Measurements from ENCODE around the gene UBXN7. TPM values are rescaled to one million over a fixed set of nuclear protein-coding genes. Genes with fewer than 3 reads are reported as not detected.
A peak's percentile ranks its signal among the peaks of the same experiment; 100 is the strongest.

The UBXN7 gene
- polyA plus RNA-seq, 1 of the 3 experiments (the other 2 are of a cell fraction) = 6.4 TPM

GRCh38 chr3:196400331-196400730 lies 31.9 kb downstream of the UBXN7 start:
- Histone ChIP-seq H3K9me3 (no peaks in the 10 kb centered on the region), H3K27me3 (ENCODE audit: insufficient read depth) (no peaks in the 10 kb centered on the region), H4K20me1 (ENCODE audit: insufficient read depth) (no peaks in the 10 kb centered on the region), H3K4me2 (no peak overlapping the region), H3F3A (replicated peaks; ENCODE audit: insufficient read depth) (peaks cover 9% of the 10 kb centered on the region), H3K27ac (ENCODE audit: low read depth in 2 of 2, low read length in 1 of 2) (0 out of 4 replicates have a peak overlapping the region, but pooled peaks of 1 of the 2 experiments have one; percentile 8), H3K79me2 (ENCODE audit: insufficient read depth) (peaks cover 14% of the 10 kb centered on the region), H3K4me1 (ENCODE audit: control insufficient read depth in 1 of 2, insufficient read depth in 2 of 2, low read depth in 1 of 2, low read length in 1 of 2) (no peaks in the 10 kb centered on the region), H2AFZ (ENCODE audit: low read depth) (no peak overlapping the region), H3K9ac (no peak overlapping the region), H3K4me3 (ENCODE audit: low read depth in 2 of 2, low read length in 1 of 2) (no peak overlapping the region), H3K9me2 (no peaks in the 10 kb centered on the region), H3K36me3 (replicated peaks in 1 of 2; ENCODE audit: control insufficient read depth in 1 of 2, insufficient read depth in 2 of 2, low read length in 1 of 2) (peaks cover 8 to 50% of the 10 kb centered on the region in 2 experiments)
- DNase-seq = no peak
- ChIA-PET POLR2A (no interaction called here), CTCF (interaction anchor here (0.7 kb wide), 1 partner anchor 1627 kb away, joined by 3 read pairs; no protein-coding TSS in a partner anchor)
- WGBS (ENCODE audit: low lambda C conversion rate) = 89% methylated on average over 6 of the region's 6 CpGs
- no peak for TF ChIP-seq REST (IDR thresholded peaks at IDR 0.05; ENCODE audit: low read depth, low read length)

- Histone ChIP-seq H3K36me3 (replicated peaks in 1 of 2; ENCODE audit: control insufficient read depth in 1 of 2, insufficient read depth in 2 of 2, low read length in 1 of 2) (peaks cover 8 to 42% of the 10 kb centered on the region in 2 experiments), H3K27ac (ENCODE audit: low read depth in 2 of 2, low read length in 1 of 2) (peak overlapping the region in 1 of 2 experiments; percentile 8; a peak in 1 of 4 replicates), H3F3A (replicated peaks; ENCODE audit: insufficient read depth) (peaks cover 9% of the 10 kb centered on the region), H3K4me3 (ENCODE audit: low read depth in 2 of 2, low read length in 1 of 2) (no peak overlapping the region), H3K9ac (no peak overlapping the region), H3K4me2 (no peak overlapping the region), H3K79me2 (ENCODE audit: insufficient read depth) (peaks cover 7% of the 10 kb centered on the region), H4K20me1 (ENCODE audit: insufficient read depth) (no peaks in the 10 kb centered on the region), H3K9me3 (no peaks in the 10 kb centered on the region), H3K27me3 (ENCODE audit: insufficient read depth) (no peaks in the 10 kb centered on the region), H2AFZ (ENCODE audit: low read depth) (no peak overlapping the region), H3K4me1 (ENCODE audit: control insufficient read depth in 1 of 2, insufficient read depth in 2 of 2, low read depth in 1 of 2, low read length in 1 of 2) (no peaks in the 10 kb centered on the region), H3K9me2 (no peaks in the 10 kb centered on the region)
- POLR2A ChIA-PET = no interaction called here
- 70% methylated on average over 3 of the region's 3 CpGs for WGBS (ENCODE audit: low lambda C conversion rate)
- DNase-seq = no peak
- CTCF ChIA-PET = no interaction called here
- TF ChIP-seq RFX5 (IDR thresholded peaks at IDR 0.05; ENCODE audit: low read length) (no peak), FOSL2 (IDR thresholded peaks at IDR 0.05; ENCODE audit: borderline replicate concordance, low read depth) (peak; percentile 86), RXRA (IDR thresholded peaks at IDR 0.05; ENCODE audit: borderline replicate concordance, low read depth) (no peak), TEAD4 (IDR thresholded peaks at IDR 0.05; ENCODE audit: borderline replicate concordance, insufficient read depth) (peak; percentile 61; the same call in 1 of the 2 replicates), GATA2 (CRISPR knock-in tag; IDR thresholded peaks at IDR 0.05) (no peak), FOXJ3 (CRISPR knock-in tag; IDR thresholded peaks at IDR 0.05) (no peak), ELF1 (IDR thresholded peaks at IDR 0.05) (no peak), TCF12 (IDR thresholded peaks at IDR 0.05) (peak; percentile 66), GABPA (IDR thresholded peaks at IDR 0.05; ENCODE audit: low read depth) (no peak), POLR2AphosphoS5 (IDR thresholded peaks at IDR 0.05; ENCODE audit: low read depth, low read length) (no peak), ZBTB33 (IDR thresholded peaks at IDR 0.05; ENCODE audit: borderline replicate concordance, low read depth) (no peak), SMC3 (IDR thresholded peaks at IDR 0.05; ENCODE audit: low read depth, low read length) (no peak), NFIC (IDR thresholded peaks at IDR 0.05; ENCODE audit: borderline replicate concordance) (peak; percentile 45; the same call in 1 of the 2 replicates), EP300 (IDR thresholded peaks at IDR 0.05; ENCODE audit: borderline replicate concordance in 1 of 2, low read depth in 1 of 2, low read length in 1 of 2) (peak in 1 of 2 experiments; percentile 46; a peak in 1 of 4 replicates), SIN3A (IDR thresholded peaks at IDR 0.05; ENCODE audit: borderline replicate concordance, low read depth, low read length) (no peak), CTCF (IDR thresholded peaks at IDR 0.05) (no peak), FOXM1 (IDR thresholded peaks at IDR 0.05; ENCODE audit: low read depth) (no peak), YY1 (IDR thresholded peaks at IDR 0.05; ENCODE audit: low read depth) (no peak), RCOR1 (IDR thresholded peaks at IDR 0.05; ENCODE audit: low read length) (no peak), MXI1 (IDR thresholded peaks at IDR 0.05; ENCODE audit: low read depth, low read length) (no peak)
These were observed 32.7 kb downstream of the UBXN7 start for GRCh38 chr3:196399485-196399945.

Measured in SK-N-SH (cell line).